ENCODE data around the gene KCNH6.

The KCNH6 gene

GRCh38 chr17:63523253-63523855 lies at the start of gene KCNH6:
Gene KCNH6 (plus strand): TSS chr17:63523358. CDS start chr17:63523414, 56 bp downstream.
- no peak for DNase-seq

DNA sequence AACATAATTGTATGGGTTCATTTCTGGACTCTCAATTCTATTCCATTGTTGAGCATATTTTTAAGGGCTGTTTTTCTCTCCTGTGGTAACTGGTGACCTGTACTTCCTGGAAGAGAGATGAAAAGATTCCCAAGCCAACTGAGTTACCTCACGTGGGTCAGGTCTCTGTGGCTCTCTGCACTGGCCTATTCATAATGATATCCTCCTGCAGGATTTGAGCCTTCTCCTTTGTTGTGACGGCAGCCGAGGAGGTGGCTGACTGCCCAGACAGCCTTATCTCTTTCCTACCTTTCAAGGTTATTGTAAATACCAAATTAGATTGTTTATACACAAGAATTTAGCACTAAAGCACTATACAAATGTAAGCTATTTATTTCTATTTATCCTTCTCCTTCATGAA lies 49.0 kb upstream of the KCNH6 start:
- DNase-seq = no peak

DNA sequence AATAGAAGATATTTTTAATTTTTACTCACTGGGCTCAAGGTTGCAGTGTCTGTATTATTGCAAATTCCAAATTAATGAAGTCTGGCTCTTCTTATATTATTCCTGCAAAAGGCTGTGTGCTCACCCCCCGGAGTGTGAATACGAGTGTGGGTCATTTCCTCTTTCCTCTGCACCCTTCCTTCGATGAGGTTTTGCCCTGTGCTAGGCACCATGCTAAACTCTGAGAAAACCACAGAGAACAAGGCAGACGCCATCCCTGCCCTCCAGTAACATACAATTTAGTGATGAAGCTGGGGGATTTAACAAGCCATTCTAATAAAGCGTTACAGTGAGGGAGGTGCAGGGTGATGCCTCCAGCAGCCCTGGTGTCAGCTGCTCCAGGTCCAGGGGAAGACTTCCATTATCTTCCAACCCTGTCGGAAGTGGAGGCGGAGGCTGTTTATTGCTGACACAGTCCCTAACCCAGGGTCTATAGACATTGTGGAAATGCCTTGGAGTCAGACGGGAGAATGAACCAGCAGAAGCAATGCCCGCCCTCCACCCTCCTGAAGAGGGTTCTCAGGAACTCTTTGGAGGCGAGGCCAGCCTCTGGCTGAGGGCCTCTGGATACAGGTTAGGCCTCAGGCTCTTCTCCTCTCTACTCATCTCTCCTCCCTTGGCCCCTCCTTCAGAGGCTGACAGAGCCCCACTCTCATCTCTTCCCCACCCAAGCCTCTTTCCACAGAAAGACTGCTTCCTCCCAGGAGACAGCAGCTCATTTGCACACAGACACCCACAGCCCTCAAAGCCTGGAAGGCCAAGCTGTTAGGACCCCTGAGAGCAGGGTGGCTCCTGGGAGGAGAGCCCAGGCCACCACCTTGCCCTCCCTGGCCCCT lies 48.3 kb upstream of the KCNH6 start:
- DNase-seq = no peak

DNA sequence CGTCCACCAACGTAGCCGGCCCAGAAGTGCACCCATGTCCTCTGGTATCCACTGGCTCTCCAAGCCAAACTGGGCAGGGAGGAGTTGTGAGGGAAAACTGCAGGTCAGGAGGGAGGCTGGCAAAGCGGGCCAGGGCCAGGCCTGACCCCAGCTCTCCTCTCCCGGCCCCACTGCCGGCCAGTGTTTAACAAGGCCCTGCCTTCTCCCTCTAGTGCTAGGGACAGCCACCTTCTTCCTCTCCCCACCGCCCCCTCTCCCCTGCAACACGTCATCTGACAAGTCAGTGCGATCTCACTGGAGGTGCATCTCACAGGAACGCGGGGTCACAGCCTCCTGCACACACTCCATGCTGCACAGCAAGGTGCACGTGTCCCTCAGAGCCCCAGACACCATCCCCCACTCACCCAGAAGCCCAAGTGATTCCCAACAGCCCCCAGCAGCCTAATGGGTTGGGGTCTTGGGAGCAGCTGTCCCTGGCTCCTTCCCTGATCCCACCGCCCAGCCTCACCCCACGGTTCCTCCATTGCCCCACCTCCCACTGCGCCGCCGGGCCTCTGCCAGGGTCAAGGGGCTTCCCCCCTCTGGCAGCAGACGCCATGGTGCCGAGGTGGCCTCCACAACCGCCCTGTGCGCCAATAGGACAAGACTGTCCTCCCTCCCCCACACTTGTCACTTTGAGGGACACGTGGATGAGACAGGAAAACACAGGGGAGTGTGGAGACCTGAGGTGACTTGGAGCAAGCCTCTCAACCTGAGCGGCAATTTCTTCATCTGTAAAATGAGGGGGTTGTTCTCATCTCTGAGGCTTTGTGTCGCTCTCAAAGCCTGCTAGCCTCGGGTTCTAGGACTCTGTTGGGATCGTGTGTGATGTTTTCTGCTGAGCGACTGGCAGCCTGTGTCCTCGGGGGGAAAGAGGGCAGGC lies 47.4 kb upstream of the KCNH6 start:
- no peak for DNase-seq

GRCh38 chr17:63476459-63476853 lies 46.7 kb upstream of the KCNH6 start:
- DNase-seq = no peak

DNA sequence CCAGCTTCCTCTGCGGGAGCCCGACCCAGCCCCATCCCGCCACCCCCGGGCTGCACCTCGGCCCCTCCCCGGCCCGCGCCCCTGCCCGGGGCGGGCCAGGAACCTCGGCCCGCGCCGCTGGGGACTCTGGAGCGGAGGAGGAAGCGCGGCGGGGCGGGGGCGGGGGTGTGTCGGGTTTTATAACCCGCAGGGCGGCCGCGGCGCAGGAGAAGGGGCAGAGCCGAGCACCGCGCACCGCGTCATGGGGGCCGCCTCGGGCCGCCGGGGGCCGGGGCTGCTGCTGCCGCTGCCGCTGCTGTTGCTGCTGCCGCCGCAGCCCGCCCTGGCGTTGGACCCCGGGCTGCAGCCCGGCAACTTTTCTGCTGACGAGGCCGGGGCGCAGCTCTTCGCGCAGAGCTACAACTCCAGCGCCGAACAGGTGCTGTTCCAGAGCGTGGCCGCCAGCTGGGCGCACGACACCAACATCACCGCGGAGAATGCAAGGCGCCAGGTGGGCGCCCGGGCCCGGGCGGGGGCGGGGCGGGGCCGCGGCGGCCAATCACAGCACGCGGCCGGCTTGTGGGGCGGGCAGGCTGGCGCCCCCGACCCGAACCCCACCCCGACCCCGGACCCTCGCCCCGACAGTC lies 46.2 kb upstream of the KCNH6 start, which contains the start of gene ACE:
TSS of gene ACE (plus strand) at position 208 of the 626 bp plus-strand sequence. CDS start at position 242, 34 bp downstream.
- DNase-seq = peak in 1 of 6 experiments; percentile 7

GRCh38 chr17:63477480-63478440 lies 45.4 kb upstream of the KCNH6 start:
- no peak for DNase-seq

DNA sequence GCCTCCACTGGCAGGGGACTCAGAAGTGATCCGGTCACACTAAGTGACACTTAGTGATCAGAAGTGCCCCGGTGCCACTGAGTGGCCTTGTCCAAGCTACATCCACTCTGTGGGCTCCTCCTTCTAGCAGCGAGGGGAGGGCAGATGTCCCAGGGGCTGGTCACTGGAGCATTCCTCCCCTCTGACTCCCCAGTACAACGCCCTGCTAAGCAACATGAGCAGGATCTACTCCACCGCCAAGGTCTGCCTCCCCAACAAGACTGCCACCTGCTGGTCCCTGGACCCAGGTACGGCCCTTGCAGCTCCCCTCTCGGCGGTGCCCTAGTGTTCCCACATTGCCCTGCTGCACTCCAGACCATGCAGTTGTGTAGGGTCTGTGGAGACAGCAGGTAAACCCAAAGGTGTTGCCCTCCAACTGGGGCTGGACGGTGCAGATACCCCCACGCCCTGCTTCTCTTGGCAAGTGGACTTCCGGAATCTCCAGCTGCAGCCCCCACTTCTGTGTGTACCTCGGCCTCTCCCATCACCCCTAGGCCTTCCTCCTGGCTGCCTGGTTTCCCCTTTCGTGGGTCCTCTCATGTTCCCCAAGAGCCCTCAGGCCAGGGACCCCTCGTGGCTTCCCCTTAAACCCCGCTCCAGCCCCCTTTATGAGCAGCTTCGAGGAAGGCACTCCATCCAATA lies 44.2 kb upstream of the KCNH6 start:
- peak; percentile 34 to 59 (median 57) for DNase-seq

DNA sequence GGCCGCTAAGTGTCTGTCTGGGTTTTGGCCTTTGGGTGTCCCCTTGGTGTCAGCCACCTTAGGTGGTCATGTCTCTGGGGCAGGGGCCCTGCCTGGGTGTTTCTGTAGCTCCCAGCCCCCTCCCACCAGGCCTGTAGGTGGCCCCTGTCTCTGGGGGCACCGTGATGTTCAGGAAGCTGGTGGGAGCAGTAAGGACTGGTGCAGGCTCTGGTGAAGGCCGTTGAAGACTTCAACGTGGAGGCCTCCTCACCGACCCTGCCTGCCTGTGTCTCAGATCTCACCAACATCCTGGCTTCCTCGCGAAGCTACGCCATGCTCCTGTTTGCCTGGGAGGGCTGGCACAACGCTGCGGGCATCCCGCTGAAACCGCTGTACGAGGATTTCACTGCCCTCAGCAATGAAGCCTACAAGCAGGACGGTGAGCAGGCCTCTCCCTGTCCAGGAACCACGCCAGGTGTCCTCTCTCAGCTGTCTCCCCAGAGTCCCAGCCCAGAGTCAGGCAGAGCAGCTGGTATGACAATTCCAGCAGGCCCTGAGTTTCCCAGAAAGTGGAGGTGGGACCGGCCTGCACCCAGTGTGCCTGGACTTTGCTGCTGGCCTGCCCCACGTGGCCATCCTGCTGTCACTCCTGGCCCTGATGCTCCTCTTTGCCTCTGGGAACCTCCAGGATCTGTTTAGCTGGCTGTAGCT lies 43.5 kb upstream of the KCNH6 start:
- no peak for DNase-seq

- DNase-seq = no peak
These were observed 42.9 kb upstream of the KCNH6 start for GRCh38 chr17:63480192-63480784.

DNA sequence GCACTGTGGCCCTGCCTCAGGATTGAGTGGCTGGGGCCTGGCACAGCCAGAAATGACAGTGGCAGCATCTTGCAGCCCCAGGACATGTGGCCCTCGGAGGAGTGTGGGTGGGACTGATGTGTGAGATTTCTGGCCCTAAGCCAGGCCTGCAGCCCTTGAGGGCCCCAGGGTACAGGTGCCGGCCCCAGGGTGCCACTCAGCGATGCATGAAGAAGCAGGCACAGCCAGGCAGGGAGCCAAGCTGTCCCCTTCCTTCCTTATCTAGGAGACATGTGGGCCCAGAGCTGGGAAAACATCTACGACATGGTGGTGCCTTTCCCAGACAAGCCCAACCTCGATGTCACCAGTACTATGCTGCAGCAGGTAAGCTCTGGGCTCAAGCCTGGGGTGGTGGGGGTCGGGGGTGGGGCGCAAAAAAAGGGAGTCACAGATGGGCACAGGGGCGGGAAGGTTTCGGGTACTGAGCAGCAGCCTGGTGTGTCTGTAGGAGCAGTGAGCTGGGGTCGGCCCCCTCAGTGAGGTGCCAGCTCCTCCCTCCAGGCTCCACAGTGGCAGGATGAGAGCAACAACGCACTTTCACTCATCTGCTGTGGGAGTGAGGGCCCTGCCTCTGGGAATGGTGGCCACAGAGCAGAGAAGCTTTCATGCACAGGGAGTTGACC lies 42.2 kb upstream of the KCNH6 start:
- DNase-seq = no peak

- DNase-seq = no peak
These were observed 41.7 kb upstream of the KCNH6 start for GRCh38 chr17:63481488-63481870.

DNA sequence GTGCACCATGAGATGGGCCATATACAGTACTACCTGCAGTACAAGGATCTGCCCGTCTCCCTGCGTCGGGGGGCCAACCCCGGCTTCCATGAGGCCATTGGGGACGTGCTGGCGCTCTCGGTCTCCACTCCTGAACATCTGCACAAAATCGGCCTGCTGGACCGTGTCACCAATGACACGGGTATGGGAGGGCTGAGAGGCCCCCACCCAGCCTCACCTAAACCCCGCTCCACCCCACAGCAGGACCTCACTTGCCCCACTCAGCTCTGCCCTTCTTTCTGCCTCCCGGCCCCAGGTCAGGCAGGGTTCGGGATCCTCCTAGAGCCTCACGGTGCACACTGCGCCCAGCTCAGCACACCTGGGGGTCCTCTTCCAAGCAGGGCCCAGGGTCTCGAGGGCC lies 40.6 kb upstream of the KCNH6 start:
- no peak for DNase-seq

DNA sequence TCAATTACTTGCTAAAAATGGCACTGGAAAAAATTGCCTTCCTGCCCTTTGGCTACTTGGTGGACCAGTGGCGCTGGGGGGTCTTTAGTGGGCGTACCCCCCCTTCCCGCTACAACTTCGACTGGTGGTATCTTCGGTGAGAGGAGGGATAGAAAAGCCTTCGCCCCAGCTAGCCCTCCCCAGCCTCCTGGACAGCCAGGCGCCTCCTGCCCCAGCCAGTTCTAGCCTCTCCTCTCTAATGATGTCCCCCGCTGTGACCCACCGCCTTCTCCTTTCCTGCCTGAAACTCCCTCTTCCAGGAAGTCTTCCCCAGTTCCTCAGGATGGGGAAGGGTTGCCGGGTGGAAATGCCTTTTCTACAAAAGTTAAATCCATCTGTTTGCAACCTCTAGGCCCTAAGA lies 40.1 kb upstream of the KCNH6 start:
- DNase-seq = no peak

DNA sequence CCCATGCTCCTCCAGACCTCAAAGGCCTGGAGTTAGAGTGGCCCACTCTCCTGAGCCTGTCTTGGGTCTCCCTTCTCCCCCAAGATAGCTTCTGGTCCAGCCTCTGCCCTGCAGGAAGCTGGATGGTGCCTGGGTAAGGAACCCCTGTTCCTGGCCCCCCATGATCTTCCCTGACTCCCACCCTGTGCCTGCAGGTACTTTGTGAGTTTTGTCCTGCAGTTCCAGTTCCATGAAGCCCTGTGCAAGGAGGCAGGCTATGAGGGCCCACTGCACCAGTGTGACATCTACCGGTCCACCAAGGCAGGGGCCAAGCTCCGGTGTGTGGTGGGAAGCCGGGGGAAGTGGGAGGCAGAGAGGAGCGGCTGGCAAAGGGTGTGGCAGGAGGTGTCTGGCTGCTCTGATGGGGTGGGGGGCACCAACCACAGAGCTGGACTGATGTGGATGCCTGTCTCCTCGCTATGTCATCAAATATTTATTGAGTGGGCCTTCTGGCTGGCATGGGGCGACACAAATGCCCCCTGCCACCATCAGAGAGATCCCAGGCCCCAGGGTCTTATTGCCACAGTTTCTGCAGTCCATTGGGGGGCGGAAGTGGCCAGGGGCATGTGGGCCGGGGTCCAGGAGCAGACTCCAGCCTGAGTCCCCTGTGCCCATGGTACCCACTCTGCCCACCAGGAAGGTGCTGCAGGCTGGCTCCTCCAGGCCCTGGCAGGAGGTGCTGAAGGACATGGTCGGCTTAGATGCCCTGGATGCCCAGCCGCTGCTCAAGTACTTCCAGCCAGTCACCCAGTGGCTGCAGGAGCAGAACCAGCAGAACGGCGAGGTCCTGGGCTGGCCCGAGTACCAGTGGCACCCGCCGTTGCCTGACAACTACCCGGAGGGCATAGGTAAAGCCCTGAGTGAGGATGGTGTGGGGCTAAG lies 39.2 kb upstream of the KCNH6 start:
- no peak for DNase-seq

DNA sequence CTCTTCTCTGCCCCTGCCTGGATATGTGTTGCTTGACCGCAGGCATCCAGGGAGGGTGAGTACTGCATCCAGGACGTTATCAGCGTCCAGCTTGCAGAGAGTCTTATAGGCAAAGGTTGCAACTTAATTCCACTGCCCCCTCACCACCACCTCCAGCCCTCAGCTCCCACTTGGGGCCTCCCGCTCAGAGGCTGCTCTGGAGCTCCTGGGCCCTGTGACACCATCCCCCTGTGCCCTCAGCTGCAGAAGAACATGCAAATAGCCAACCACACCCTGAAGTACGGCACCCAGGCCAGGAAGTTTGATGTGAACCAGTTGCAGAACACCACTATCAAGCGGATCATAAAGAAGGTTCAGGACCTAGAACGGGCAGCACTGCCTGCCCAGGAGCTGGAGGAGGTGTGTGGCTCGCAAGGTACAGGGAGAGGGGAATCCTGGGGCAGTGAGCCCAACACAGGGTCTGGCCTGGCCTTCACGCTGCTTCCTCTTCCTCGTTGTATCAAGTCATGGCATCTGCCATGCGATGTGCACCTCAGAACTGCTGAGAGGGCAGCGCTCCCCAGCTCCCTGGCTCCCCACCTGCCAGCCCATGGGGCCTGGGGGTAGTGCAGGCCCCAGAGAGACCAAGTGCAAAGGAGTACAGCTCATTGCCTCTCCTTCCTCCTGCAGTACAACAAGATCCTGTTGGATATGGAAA lies 36.7 kb upstream of the KCNH6 start:
- DNase-seq = no peak

- no peak for DNase-seq
These were observed 36.2 kb upstream of the KCNH6 start for GRCh38 chr17:63487014-63487339.

DNA sequence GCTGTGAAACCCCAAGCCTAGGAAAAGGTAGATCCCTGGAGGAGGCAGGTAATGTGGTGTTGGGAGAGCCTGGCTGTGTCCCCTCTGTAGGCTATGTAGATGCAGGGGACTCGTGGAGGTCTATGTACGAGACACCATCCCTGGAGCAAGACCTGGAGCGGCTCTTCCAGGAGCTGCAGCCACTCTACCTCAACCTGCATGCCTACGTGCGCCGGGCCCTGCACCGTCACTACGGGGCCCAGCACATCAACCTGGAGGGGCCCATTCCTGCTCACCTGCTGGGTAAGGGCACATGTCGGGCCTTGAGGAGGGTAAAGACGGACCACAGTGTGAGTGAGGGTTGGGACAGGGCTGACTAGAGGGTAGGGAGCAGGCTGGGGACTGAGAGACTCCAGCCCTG lies 34.3 kb upstream of the KCNH6 start:
- no peak for DNase-seq
